GM23338 (cell line): ENCODE data around the gene SUSD1.

Experiments
- CREB1 ChIP-seq: fragments of 250-450 bp; sonication (Bioruptor Pico); IDR thresholded peaks from 2 replicates; pipeline ENCODE4 v1.5.0; 2020; ENCODE audit warnings: low read depth, mild to moderate bottlenecking, moderate library complexity
- CTCF ChIP-seq, 2 experiments: fragments of 200-600 bp in 1 of 2; sonication (generic) in 1 of 2; conservative IDR thresholded peaks; 2 replicates each; pipeline versions ENCODE4 v1.5.1 to v1.6.1; 2016 to 2017; ENCODE audit warnings: antibody characterized with exemption in 2 of 2, low read depth in 2 of 2, mild to moderate bottlenecking in 2 of 2, moderate library complexity in 1 of 2
- ETS1 ChIP-seq: IDR thresholded peaks from 2 replicates; pipeline ENCODE4 v1.6.1; 2016; ENCODE audit warnings: antibody characterized with exemption
- EZH2 ChIP-seq: fragments of 200-600 bp; sonication (generic); IDR thresholded peaks from one replicate; pipeline ENCODE4 v1.8.0; 2017; ENCODE audit warnings: antibody characterized with exemption, mild to moderate bottlenecking, low read depth; ENCODE audit not compliant: unreplicated experiment
- EZH2phosphoT487 ChIP-seq: fragments of 200-600 bp; sonication (generic); IDR thresholded peaks from one replicate; pipeline ENCODE4 v1.8.1; 2018; ENCODE audit warnings: antibody characterized with exemption; ENCODE audit not compliant: unreplicated experiment
- JUNB ChIP-seq: IDR thresholded peaks from one replicate; pipeline ENCODE4 v1.6.1; 2016; ENCODE audit warnings: antibody characterized with exemption; ENCODE audit not compliant: unreplicated experiment
- POLR2AphosphoS5 ChIP-seq: IDR thresholded peaks from 2 replicates; pipeline ENCODE4 v1.6.1; 2016; ENCODE audit warnings: antibody characterized with exemption, low read depth
- REST ChIP-seq: IDR thresholded peaks from one replicate; pipeline ENCODE4 v1.6.1; 2018; ENCODE audit warnings: antibody characterized with exemption; ENCODE audit not compliant: unreplicated experiment
- STAT1 ChIP-seq: IDR thresholded peaks from one replicate; pipeline ENCODE4 v1.6.1; 2016; ENCODE audit warnings: antibody characterized with exemption; ENCODE audit not compliant: unreplicated experiment
- ZNF114 ChIP-seq: fragments of 250-450 bp; sonication (Bioruptor Pico); IDR thresholded peaks from 2 replicates; pipeline ENCODE4 v1.5.0; 2020; ENCODE audit warnings: mild to moderate bottlenecking, moderate library complexity

GRCh38 chr9:112037281-112038016, 137.6 kb downstream of the SUSD1 start:
- no peak for TF ChIP-seq CTCF (conservative IDR thresholded peaks at IDR 0.05; ENCODE audit: low read depth in 2 of 2)
- TF ChIP-seq EZH2: no peak
- no peak for TF ChIP-seq STAT1
- no peak for TF ChIP-seq POLR2AphosphoS5
- TF ChIP-seq EZH2phosphoT487: no peak
- no peak for TF ChIP-seq REST
- no peak for TF ChIP-seq CREB1
- no peak for TF ChIP-seq JUNB
- TF ChIP-seq ETS1: no peak
- TF ChIP-seq ZNF114 (CRISPR knock-in tag): no peak
